NCI-H82 treated with DMSO at 0.1 percent for 48 hours (cell line): ENCODE data around the gene EPM2AIP1.
"Not testable (repeated sequence)": the region's sequence is repeated elsewhere in the genome, so short reads cannot be mapped to it uniquely, and the experiment has no call there.

Experiments used
- DNase-seq: peaks from one replicate; lab custom pipeline; 2025; ENCODE audit not compliant: unreplicated experiment; lab: John Stamatoyannopoulos, UW

EPM2AIP1 gene

GRCh38 chr3:36954452-36955134, 38.3 kb downstream of the EPM2AIP1 start:
- no peak for DNase-seq

GRCh38 chr3:36947814-36948213, 45.1 kb downstream of the EPM2AIP1 start:
- not testable (repeated sequence) for DNase-seq

GRCh38 chr3:36945333-36945980, 47.5 kb downstream of the EPM2AIP1 start:
- DNase-seq, result no peak

- no peak for DNase-seq
These were observed 48.2 kb downstream of the EPM2AIP1 start, which contains the start of gene TRANK1 for GRCh38 chr3:36944641-36945270. Gene TRANK1 (minus strand): TSS chr3:36945054. CDS start chr3:36944809, 245 bp downstream.

GRCh38 chr3:36944012-36944640, 48.8 kb downstream of the EPM2AIP1 start:
- DNase-seq, result no peak

GRCh38 chr3:36943601-36944000, 49.3 kb downstream of the EPM2AIP1 start:
- DNase-seq, result no peak

GRCh38 chr3:36942638-36943248, 50.2 kb downstream of the EPM2AIP1 start:
- no peak for DNase-seq

GRCh38 chr3:36941658-36942057, 51.3 kb downstream of the EPM2AIP1 start:
- no peak for DNase-seq

GRCh38 chr3:36941162-36941561, 51.8 kb downstream of the EPM2AIP1 start:
- no peak for DNase-seq

GRCh38 chr3:36937492-36937891, 55.4 kb downstream of the EPM2AIP1 start:
- no peak for DNase-seq
